DND-41 (cell line): Measurements from ENCODE around the gene TRHDE.

Experiments used
- ATAC-seq: fragments of 200-7000 bp; cut with Tn5 transposase; 3 replicates; pipeline ENCODE4 v1.9.1; 2021; ENCODE audit warnings: low read depth; ENCODE audit not compliant: insufficient read depth
- DNase-seq: peaks from one replicate; pipeline ENCODE4 v3.0.0-alpha.2; 2020
- H2AFZ ChIP-seq: 2 replicates; pipeline ENCODE4 v1.6.0; 2012; ENCODE audit warnings: low read depth, low read length
- H3K27ac ChIP-seq: 2 replicates; pipeline ENCODE4 v1.5.1; 2012; ENCODE audit warnings: low read length, inconsistent platforms
- H3K27me3 ChIP-seq: fragments of 200-600 bp; sonication (generic); 2 replicates; pipeline ENCODE4 v1.6.0; 2012; ENCODE audit warnings: low read length, mild to moderate bottlenecking, inconsistent platforms; ENCODE audit not compliant: insufficient read depth, poor library complexity
- H3K36me3 ChIP-seq: 2 replicates; pipeline ENCODE4 v1.5.1; 2012; ENCODE audit warnings: low read length, inconsistent platforms; ENCODE audit not compliant: insufficient read depth
- H3K4me1 ChIP-seq: 2 replicates; pipeline ENCODE4 v1.5.1; 2012; ENCODE audit warnings: mild to moderate bottlenecking, low read length; ENCODE audit not compliant: insufficient read depth
- H3K4me2 ChIP-seq: 2 replicates; pipeline ENCODE4 v1.6.0; 2012; ENCODE audit warnings: mild to moderate bottlenecking, moderate library complexity, low read length, inconsistent platforms; ENCODE audit not compliant: insufficient read depth
- H3K4me3 ChIP-seq, 2 experiments: fragments of 200-600 bp in 1 of 2; shearing (Covaris generic) in 1 of 2; 2 replicates each; pipeline ENCODE4 v1.5.1; 2012 to 2016; ENCODE audit warnings: inconsistent platforms in 2 of 2, low read length in 2 of 2, mild to moderate bottlenecking in 2 of 2, low read depth in 1 of 2, moderate library complexity in 1 of 2
- H3K79me2 ChIP-seq: 2 replicates; pipeline ENCODE4 v1.6.0; 2012; ENCODE audit warnings: low read length, inconsistent platforms; ENCODE audit not compliant: insufficient read depth
- H3K9ac ChIP-seq: 2 replicates; pipeline ENCODE4 v1.6.0; 2012; ENCODE audit warnings: low read depth, mild to moderate bottlenecking, inconsistent platforms, low read length, moderate library complexity
- H3K9me3 ChIP-seq: 2 replicates; pipeline ENCODE4 v1.5.1; 2012; ENCODE audit warnings: low read length, moderate library complexity, mild to moderate bottlenecking, inconsistent platforms; ENCODE audit not compliant: insufficient read depth, severe bottlenecking
- H4K20me1 ChIP-seq: 2 replicates; pipeline ENCODE4 v1.6.0; 2012; ENCODE audit warnings: low read length; ENCODE audit not compliant: insufficient read depth
- CTCF ChIP-seq: IDR thresholded peaks from 2 replicates; pipeline ENCODE4 v1.5.1; 2012; ENCODE audit warnings: borderline replicate concordance, low read length, moderate library complexity, mild to moderate bottlenecking; ENCODE audit not compliant: poor library complexity, severe bottlenecking; ENCODE audit errors: extremely low read depth
- EZH2 ChIP-seq: IDR thresholded peaks from 3 replicates; pipeline ENCODE4 v1.6.1; 2012; ENCODE audit warnings: borderline replicate concordance, low read depth, mild to moderate bottlenecking, moderate library complexity, low read length, inconsistent platforms; ENCODE audit not compliant: severe bottlenecking

TRHDE gene

GRCh38 chr12:72586456-72586855 lies 314.3 kb downstream of the TRHDE start:
- Histone ChIP-seq H3K4me2 (no peak overlapping the region), H3K27ac (no peak overlapping the region), H3K9ac (no peak overlapping the region), H3K79me2 (no peaks in the 10 kb centered on the region), H2AFZ (no peak overlapping the region), H3K4me1 (no peaks in the 10 kb centered on the region), H3K9me3 (no peaks in the 10 kb centered on the region), H3K27me3 (no peaks in the 10 kb centered on the region), H3K36me3 (no peaks in the 10 kb centered on the region), H4K20me1 (no peaks in the 10 kb centered on the region), H3K4me3 (no peak overlapping the region)
- TF ChIP-seq EZH2 (no peak), CTCF (no peak)
- DNase-seq (no peak), ATAC-seq (no peak)

- ATAC-seq = no peak
- peaks cover 4% of the 10 kb centered on the region for H3K9me3 ChIP-seq
Measured at GRCh38 chr12:72602581-72602980, 330.4 kb downstream of the TRHDE start.

GRCh38 chr12:72605975-72606374 lies 333.8 kb downstream of the TRHDE start:
- Histone ChIP-seq H3K9ac (no peak overlapping the region), H3K79me2 (no peaks in the 10 kb centered on the region), H3K27me3 (no peaks in the 10 kb centered on the region), H3K4me3 (no peak overlapping the region), H3K4me2 (no peak overlapping the region), H3K27ac (no peak overlapping the region), H2AFZ (no peak overlapping the region), H3K4me1 (no peaks in the 10 kb centered on the region), H3K36me3 (no peaks in the 10 kb centered on the region), H4K20me1 (no peaks in the 10 kb centered on the region), H3K9me3 (no peaks in the 10 kb centered on the region)
- TF ChIP-seq EZH2 (no peak), CTCF (no peak)
- DNase-seq (no peak), ATAC-seq (no peak)

More at GRCh38 chr12:72602581-72602980, 330.4 kb downstream of the TRHDE start:
- no peak overlapping the region for H3K27ac ChIP-seq
- H3K4me2 ChIP-seq = no peak overlapping the region
- DNase-seq = no peak
- no peaks in the 10 kb centered on the region for H3K27me3 ChIP-seq
- TF ChIP-seq EZH2 (no peak), CTCF (no peak)
- H3K79me2 ChIP-seq = no peaks in the 10 kb centered on the region
- no peak overlapping the region for H2AFZ ChIP-seq
- H3K9ac ChIP-seq = no peak overlapping the region
- no peaks in the 10 kb centered on the region for H3K4me1 ChIP-seq
- no peaks in the 10 kb centered on the region for H4K20me1 ChIP-seq
- no peak overlapping the region for H3K4me3 ChIP-seq
- H3K36me3 ChIP-seq = no peaks in the 10 kb centered on the region

GRCh38 chr12:72610342-72610741 lies 338.2 kb downstream of the TRHDE start:
- Histone ChIP-seq H3K9ac (no peak overlapping the region), H2AFZ (no peak overlapping the region), H3K4me2 (no peak overlapping the region), H3K9me3 (no peaks in the 10 kb centered on the region), H3K27ac (no peak overlapping the region), H3K27me3 (no peaks in the 10 kb centered on the region), H3K4me3 (no peak overlapping the region), H4K20me1 (no peaks in the 10 kb centered on the region), H3K4me1 (no peaks in the 10 kb centered on the region), H3K79me2 (no peaks in the 10 kb centered on the region), H3K36me3 (no peaks in the 10 kb centered on the region)
- TF ChIP-seq EZH2 (no peak), CTCF (no peak)
- DNase-seq (no peak), ATAC-seq (no peak)
